PC-9 (cell line): ENCODE data around the gene FAM13C. TPM values are rescaled to one million over a fixed set of nuclear protein-coding genes. Genes with fewer than 3 reads are reported as not detected.

ENCODE experiments used
- BruUV-seq: library from RNA; stranded (reverse); fragments of 400-500 nt; replicated peaks from 2 replicates; lab custom pipeline; 2021; lab: Mats Ljungman, UMichigan
- CTCF ChIA-PET: fragments of 300-600 bp; sonication (Branson Sonifier 250); formaldehyde crosslinking; loops from one replicate; lab custom pipeline; 2022; ENCODE audit warnings: antibody characterized with exemption; lab: Charles Lee
- POLR2A ChIA-PET: fragments of 300-600 bp; sonication (Branson Sonifier 250); formaldehyde crosslinking; loops from one replicate; lab custom pipeline; 2022; ENCODE audit warnings: antibody characterized with exemption; ENCODE audit not compliant: unreplicated experiment; lab: Charles Lee
- DNase-seq, 2 experiments: peaks; one replicate each; pipeline versions ENCODE4 v3.0.0 to v3.0.0-alpha.2; 2015 to 2022; ENCODE audit warnings: mixed read lengths in 1 of 2
- H2AFZ ChIP-seq: fragments of 200-600 bp; sonication (generic); 2 replicates; pipeline ENCODE4 v1.8.1; 2017; ENCODE audit warnings: antibody characterized with exemption
- H3F3A ChIP-seq: fragments of 200-600 bp; sonication (generic); 2 replicates; pipeline ENCODE4 v1.8.1; 2017; ENCODE audit warnings: antibody characterized with exemption, mild to moderate bottlenecking, low read depth; ENCODE audit not compliant: insufficient read depth
- H3K27ac ChIP-seq: fragments of 200-600 bp; sonication (generic); 2 replicates; pipeline ENCODE4 v1.6.1; 2016; ENCODE audit warnings: mixed run types
- H3K27me3 ChIP-seq: fragments of 200-600 bp; sonication (generic); 2 replicates; pipeline ENCODE4 v1.6.1; 2016; ENCODE audit warnings: low read depth, mixed run types; ENCODE audit not compliant: insufficient read depth
- H3K36me3 ChIP-seq: fragments of 200-600 bp; sonication (generic); 2 replicates; pipeline ENCODE4 v1.6.1; 2016; ENCODE audit warnings: low read depth, mixed run types
- H3K4me1 ChIP-seq: fragments of 200-600 bp; sonication (generic); replicated peaks from 2 replicates; pipeline ENCODE4 v1.6.1; 2016; ENCODE audit warnings: mixed run types; ENCODE audit not compliant: insufficient read depth
- H3K4me2 ChIP-seq: fragments of 200-600 bp; sonication (generic); 2 replicates; pipeline ENCODE4 v1.6.1; 2017; ENCODE audit warnings: mixed run types
- H3K4me3 ChIP-seq: fragments of 200-600 bp; sonication (generic); 2 replicates; pipeline ENCODE4 v1.6.1; 2016; ENCODE audit warnings: mixed run types
- H3K79me2 ChIP-seq: fragments of 200-600 bp; sonication (generic); 2 replicates; pipeline ENCODE4 v1.6.1; 2017; ENCODE audit warnings: low read depth, mixed run types
- H3K9me2 ChIP-seq: fragments of 200-600 bp; sonication (generic); 2 replicates; pipeline ENCODE4 v1.8.1; 2017; ENCODE audit warnings: mild to moderate bottlenecking; ENCODE audit not compliant: insufficient read depth
- H3K9me3 ChIP-seq: fragments of 200-600 bp; sonication (generic); 2 replicates; pipeline ENCODE4 v1.8.1; 2016; ENCODE audit warnings: low read depth; ENCODE audit not compliant: insufficient read depth
- H4K20me1 ChIP-seq: fragments of 200-600 bp; sonication (generic); 2 replicates; pipeline ENCODE4 v1.8.1; 2017; ENCODE audit not compliant: insufficient read depth
- EZH2 ChIP-seq: fragments of 200-600 bp; sonication (generic); IDR thresholded peaks from 2 replicates; pipeline ENCODE4 v1.8.0; 2017; ENCODE audit warnings: antibody characterized with exemption, low read depth
- intact Hi-C: fragments of 100-400 bp; cut with micrococcal nuclease; formaldehyde crosslinking; loops from one replicate; pipeline ENCODE4 v1.10.0; 2022; ENCODE audit not compliant: unreplicated experiment
- total RNA-seq: library from RNA; stranded (reverse); gene quantifications from 2 replicates; pipeline ENCODE4 v1.2.3, GENCODE V29; 2021
- TF ChIP-seq, protein P1 (sequence below): fragments of 200-600 bp; sonication (generic); conservative IDR thresholded peaks from 2 replicates; pipeline ENCODE4 v1.6.1; 2017; ENCODE audit warnings: mixed run types, antibody characterized with exemption, mild to moderate bottlenecking, moderate library complexity

Gene FAM13C
- total RNA-seq, 1 experiment from 2014 or later = not detected

DNA sequence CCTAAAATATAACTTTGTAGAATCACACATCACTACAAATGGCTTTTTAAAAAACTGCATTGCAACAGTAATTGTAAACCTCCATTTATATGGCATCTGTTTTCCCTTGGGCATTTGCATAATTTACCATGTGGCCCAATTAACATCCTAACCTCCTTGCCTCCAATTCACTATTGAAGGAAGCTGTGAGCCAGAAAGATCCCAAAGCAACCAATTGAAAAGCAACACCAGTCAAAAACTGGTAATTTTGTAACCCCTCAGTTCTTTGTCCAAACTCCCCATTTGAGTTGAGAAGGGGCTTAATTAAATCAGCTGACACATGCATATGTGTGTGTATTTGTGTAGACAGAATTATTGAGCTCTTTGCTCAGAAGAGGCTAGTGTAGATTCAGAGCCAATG lies 90.3 kb downstream of the FAM13C start:
- Histone ChIP-seq H3K4me1 (no peaks in the 10 kb centered on the region), H3K9me3 (no peaks in the 10 kb centered on the region), H3K4me2 (no peak overlapping the region), H3K9me2 (no peaks in the 10 kb centered on the region), H4K20me1 (no peaks in the 10 kb centered on the region), H3K79me2 (no peaks in the 10 kb centered on the region), H3F3A (no peaks in the 10 kb centered on the region), H3K36me3 (no peaks in the 10 kb centered on the region), H3K27ac (no peak overlapping the region), H3K27me3 (0 out of 2 replicates have a peak, but pooled peaks cover 3% of the 10 kb centered on the region), H3K4me3 (no peak overlapping the region), H2AFZ (no peak overlapping the region)
- ChIA-PET POLR2A (no interaction called here), CTCF (no interaction called here)
- BruUV-seq = no TSS peak
- intact Hi-C loops = no loop called here
- no peak for DNase-seq
- TF ChIP-seq, protein P1, sequence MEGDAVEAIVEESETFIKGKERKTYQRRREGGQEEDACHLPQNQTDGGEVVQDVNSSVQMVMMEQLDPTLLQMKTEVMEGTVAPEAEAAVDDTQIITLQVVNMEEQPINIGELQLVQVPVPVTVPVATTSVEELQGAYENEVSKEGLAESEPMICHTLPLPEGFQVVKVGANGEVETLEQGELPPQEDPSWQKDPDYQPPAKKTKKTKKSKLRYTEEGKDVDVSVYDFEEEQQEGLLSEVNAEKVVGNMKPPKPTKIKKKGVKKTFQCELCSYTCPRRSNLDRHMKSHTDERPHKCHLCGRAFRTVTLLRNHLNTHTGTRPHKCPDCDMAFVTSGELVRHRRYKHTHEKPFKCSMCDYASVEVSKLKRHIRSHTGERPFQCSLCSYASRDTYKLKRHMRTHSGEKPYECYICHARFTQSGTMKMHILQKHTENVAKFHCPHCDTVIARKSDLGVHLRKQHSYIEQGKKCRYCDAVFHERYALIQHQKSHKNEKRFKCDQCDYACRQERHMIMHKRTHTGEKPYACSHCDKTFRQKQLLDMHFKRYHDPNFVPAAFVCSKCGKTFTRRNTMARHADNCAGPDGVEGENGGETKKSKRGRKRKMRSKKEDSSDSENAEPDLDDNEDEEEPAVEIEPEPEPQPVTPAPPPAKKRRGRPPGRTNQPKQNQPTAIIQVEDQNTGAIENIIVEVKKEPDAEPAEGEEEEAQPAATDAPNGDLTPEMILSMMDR = no peak
- no peak for TF ChIP-seq EZH2

DNA sequence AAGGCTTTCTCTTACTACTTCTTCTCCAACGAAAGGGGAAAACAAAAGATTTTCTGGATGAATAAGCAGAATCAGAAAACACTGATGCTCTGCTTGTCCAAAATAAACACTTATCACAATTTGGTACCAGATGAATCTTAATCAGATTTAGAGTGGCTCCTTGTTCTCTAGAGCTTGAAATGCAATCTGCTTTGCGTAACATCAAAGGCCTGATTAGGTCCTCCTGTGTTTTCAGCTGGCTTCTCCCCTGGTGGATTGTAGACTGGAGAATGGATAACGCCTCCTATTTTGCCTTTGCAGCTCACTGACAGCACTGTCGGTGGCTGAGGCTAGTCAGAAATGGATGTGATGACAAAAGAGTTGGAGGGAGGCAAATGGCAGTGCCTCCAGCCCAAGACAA lies 91.2 kb downstream of the FAM13C start:
- Histone ChIP-seq H3K4me1 (no peaks in the 10 kb centered on the region), H3K9me3 (no peaks in the 10 kb centered on the region), H3K36me3 (no peaks in the 10 kb centered on the region), H3K9me2 (no peaks in the 10 kb centered on the region), H3F3A (no peaks in the 10 kb centered on the region), H3K27ac (no peak overlapping the region), H3K79me2 (no peaks in the 10 kb centered on the region), H3K4me2 (no peak overlapping the region), H2AFZ (no peak overlapping the region), H3K27me3 (0 out of 2 replicates have a peak, but pooled peaks cover 3% of the 10 kb centered on the region), H4K20me1 (no peaks in the 10 kb centered on the region), H3K4me3 (no peak overlapping the region)
- intact Hi-C loops = no loop called here
- DNase-seq = no peak
- TF ChIP-seq EZH2 = no peak
- TF ChIP-seq, protein P1 = no peak
- no TSS peak for BruUV-seq
- POLR2A ChIA-PET = no interaction called here
- CTCF ChIA-PET = no interaction called here

DNA sequence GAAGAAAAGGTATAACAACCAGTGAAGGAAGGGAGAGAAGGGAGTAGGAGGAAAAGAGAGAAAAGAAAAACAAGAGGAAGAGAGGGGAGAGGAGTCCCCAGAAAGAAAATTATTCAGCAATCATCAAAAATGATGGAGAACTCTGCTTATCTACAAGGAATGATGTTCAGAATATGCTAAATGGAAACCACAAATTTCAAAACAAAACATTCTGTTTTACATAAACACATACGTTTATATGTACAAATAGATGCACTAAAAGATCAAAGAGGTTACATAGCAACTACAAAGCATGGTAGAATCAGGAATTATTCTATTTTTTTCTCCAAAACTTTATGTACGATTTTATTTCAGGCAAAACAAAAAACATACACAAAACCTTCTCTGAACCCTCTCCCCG lies 91.9 kb downstream of the FAM13C start:
- no peak overlapping the region for H2AFZ ChIP-seq
- 0 out of 2 replicates have a peak, but pooled peaks cover 3% of the 10 kb centered on the region for H3K27me3 ChIP-seq
- no peaks in the 10 kb centered on the region for H3K79me2 ChIP-seq
- no TSS peak for BruUV-seq
- no peaks in the 10 kb centered on the region for H3K4me1 ChIP-seq
- intact Hi-C loops = no loop called here
- TF ChIP-seq, protein P1 = no peak
- TF ChIP-seq EZH2 = no peak
- H3K9me2 ChIP-seq = no peaks in the 10 kb centered on the region
- DNase-seq = no peak
- H3K36me3 ChIP-seq = no peaks in the 10 kb centered on the region
- no peaks in the 10 kb centered on the region for H3K9me3 ChIP-seq
- CTCF ChIA-PET = no interaction called here
- no peaks in the 10 kb centered on the region for H4K20me1 ChIP-seq
- no peak overlapping the region for H3K4me3 ChIP-seq
- no peak overlapping the region for H3K27ac ChIP-seq
- no peaks in the 10 kb centered on the region for H3F3A ChIP-seq
- no peak overlapping the region for H3K4me2 ChIP-seq
- POLR2A ChIA-PET = no interaction called here
